GM19025 (cell line): ENCODE data around the gene METTL16.

Source experiments
- ATAC-seq: cut with Tn5 transposase; IDR thresholded peaks from one replicate; pipeline ENCODE4 v1.9.1; 2021; ENCODE audit warnings: mild to moderate bottlenecking, low read depth, moderate library complexity; ENCODE audit not compliant: unreplicated experiment

The METTL16 gene

DNA sequence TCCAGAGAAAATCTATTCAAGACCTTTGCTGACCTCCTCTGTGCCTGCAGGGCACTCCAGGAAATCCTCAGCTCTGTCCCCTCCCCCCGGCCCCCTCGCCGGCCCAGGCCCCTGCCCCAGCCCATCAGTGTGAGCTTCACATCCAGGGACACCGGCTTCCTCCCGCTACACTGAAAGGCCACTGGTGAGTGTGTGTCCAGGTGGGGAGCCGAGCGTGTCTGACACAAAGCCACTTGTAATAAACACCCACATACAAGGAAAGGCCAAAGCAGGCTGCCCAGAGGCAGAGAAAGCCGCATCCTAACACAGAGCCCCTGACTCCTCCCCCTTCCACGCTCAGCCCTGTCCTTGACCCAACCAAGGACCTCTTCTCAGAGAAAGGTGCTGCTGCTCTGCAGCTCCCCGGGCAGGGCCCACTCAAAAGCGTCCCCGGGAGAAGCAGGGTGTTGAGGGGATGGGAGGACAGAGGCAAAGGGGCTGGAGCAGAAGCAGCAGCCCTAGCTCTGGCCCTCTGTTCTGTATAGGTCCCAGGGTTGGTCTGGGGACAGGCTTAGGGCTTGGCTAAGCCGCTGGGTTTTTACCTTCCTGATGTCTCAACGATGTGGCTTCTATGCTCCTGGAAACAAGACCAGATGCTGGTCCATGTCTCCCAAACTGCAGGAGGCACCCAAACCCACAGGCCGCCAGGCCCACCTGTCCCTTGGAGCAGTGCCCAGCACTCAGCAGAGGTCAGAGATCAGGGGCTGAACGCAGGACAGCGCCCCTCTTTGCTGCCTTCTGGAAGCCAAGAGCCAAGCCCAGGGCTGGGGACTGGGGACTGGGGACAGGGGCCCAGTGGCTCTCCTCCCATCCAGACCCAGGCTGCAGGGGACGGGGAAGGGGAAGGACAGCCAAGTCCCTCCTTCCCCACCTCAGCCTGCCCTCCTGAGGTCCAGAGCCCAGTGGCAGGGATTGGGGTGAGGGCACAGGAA lies 126.2 kb downstream of the METTL16 start:
- ATAC-seq, result no peak

GRCh38 chr17:2384439-2385127 lies 127.1 kb downstream of the METTL16 start:
- no peak for ATAC-seq

GRCh38 chr17:2383628-2384167 lies 128.0 kb downstream of the METTL16 start:
- no peak for ATAC-seq

GRCh38 chr17:2380950-2381649 lies 130.6 kb downstream of the METTL16 start:
- no peak for ATAC-seq

DNA sequence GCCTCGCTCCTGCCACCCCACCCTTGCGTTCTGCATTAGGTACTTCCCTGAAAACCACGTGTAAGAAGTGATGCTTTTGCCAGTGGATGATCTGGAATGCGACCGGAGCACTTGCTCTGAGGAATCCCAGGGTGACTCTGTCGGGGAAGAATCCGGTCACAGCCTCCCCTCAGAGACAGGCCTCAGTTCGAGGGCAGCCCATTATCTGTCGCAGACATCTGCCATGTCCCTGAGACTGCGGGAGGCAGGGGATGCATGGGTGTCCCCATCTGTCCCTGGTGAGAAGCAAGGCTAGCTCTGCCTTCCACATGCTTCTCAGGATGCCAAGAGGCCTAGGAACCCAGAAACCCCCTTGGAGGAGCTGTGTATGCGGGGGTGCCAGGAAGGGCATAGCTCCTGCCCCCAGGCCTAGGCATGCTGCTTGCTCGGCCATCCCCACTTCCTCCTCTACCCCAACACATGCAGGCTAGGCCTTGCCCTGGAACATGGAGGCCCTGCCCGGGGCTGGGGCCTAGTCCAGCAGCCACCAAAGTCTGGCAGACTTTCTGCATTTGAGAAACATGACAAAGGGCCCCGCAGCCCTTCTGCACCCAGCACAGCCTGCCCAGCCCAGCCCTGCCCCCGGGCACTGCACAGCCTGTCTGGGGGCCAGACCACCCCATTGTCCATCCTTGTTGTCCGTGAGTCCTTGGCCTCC lies 131.3 kb downstream of the METTL16 start:
- ATAC-seq, result no peak

DNA sequence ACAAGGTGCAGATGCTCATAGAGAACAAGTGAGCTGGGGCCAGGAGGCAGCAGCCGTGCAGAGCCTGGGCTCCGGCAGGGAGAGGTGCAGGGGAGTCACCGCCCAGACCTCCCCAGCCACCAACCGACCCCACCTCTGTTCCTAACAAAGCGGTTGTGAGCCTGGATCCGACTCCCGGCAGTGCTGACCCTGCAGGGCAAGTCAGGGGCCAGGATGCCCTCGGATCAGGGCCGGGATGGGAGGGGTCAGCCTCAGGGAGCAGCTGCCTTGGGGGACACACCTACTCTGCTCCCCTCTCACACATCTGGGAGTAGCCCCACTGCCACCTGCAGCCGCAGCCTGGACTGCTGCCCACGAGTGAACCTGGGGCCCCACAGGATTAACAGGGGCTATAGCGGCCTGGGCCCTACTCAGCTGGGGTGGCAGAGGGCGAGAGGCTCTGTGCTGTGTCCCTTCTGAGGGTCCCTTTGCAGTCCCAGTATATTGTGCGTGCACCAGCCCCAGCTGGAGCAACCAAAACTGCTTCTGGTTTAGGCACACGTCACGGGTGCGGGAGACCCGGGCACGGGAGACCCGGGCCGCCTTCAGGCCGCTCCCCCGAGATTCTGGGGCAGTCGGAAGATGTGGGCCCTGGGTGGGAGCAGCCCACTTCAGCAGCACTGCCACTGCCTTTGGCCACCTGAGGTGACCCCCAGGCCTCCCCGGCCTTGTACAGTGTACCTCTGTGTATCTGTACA lies 132.0 kb downstream of the METTL16 start:
- no peak for ATAC-seq

DNA sequence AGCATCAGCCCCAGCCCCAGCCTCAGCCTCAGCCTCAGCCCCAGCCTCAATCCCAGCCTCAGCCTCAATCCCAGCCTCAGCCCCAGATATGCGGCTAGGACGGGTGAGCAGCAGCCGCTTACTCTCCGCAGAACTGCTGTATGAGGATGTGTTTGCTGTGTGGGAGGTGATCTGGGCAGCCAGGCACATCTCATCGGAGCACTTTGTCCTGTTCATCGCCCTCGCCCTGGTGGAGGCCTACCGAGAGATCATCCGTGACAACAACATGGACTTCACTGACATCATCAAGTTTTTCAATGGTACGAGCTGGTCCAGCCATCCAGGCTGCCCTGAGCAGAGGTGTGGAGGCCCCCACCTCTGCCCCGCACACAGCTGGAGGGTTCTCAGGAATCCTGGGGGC lies 132.8 kb downstream of the METTL16 start:
- no peak for ATAC-seq

DNA sequence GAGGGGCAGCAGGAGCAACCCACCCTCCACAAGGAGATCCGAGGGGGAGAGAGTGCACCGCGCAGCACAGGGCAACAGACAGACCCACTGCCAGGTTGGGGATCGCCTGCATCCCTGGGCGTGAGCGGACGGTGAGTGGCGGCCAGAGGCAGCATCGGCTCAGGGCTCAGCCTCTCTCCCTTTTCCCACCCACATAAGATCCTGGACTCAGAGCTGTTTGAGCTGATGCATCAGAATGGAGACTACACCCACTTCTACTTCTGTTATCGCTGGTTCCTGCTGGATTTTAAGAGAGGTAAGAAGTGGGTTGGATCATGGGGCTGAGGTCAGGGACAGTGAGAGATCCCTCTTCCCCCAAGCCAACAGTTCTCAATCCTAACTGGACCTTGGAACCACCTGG lies 134.0 kb downstream of the METTL16 start:
- ATAC-seq, result no peak

DNA sequence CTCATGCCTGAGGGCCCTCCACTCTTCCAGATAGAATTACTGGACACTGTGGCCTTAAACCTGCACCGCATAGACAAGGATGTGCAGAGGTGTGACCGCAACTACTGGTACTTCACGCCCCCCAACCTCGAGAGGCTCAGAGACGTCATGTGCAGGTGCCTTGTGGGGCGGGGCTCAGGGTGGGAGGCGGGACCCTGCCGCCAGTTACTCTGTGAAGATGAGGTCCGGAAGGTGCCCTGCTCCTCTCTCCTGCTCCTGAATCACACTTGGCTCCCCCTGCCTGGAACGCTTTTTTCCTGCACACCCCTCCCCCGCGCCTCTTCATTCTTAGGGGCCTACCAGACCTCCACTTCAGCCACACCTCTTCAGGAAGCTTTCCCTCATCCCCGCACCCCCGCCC lies 135.6 kb downstream of the METTL16 start:
- no peak for ATAC-seq

- ATAC-seq, result no peak
Observed at GRCh38 chr17:2375406-2375805, 136.3 kb downstream of the METTL16 start.

DNA sequence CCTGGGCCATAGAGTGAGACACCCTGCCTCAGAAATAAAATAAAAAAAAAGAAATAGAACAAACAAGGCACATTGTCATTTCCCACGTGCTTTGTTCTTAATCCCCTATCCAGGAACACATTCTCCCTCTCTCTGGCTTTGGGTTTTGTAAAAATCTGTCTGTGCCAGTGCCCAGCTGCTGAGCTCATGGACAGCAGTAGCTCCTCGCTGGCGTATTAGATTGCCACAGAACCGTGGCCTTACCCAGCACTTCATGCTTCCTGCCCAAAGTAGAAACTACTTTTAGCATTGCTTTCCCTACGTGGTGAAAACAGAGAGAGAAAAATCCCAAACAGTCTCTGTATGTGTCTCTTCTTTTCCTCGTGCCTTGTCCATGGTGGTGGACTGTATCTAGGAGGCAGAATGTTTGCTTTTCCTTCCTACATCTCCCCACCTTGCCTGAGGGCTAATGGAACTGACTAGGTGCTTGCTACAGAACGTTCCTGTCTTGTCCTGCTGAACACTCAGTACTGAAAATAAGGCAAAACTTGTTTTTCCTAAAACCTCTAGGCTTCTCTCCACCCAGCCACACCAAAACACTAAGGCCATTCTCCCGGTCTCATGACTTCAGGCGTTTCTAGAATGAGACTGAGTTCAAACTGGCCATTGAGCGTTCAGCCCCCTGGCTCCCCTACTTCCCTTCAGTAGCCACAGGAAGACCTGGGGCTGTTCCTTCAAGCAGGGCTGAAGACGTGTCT lies 137.0 kb downstream of the METTL16 start:
- no peak for ATAC-seq

DNA sequence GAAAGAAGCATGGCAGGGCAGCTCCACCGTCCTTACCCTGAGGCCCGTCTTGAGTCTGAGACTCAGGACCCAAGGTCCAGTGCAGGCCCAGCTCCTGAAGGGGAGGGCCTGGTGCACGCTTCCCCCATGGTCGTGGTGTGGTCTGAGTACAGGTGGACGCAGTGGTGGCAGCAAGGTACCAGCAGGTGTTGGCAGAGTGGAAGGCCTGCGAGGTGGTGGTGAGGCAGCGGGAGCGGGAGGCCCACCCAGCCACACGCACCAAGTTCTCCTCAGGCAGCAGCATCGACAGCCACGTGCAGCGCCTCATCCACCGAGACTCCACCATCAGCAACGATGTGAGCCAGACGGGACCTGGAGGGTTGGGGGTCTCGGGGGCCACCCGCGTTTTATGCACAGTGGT lies 138.5 kb downstream of the METTL16 start:
- ATAC-seq, result no peak

GRCh38 chr17:2372681-2373080 lies 139.0 kb downstream of the METTL16 start:
- no peak for ATAC-seq

GRCh38 chr17:2372180-2372579 lies 139.5 kb downstream of the METTL16 start:
- ATAC-seq, result no peak

DNA sequence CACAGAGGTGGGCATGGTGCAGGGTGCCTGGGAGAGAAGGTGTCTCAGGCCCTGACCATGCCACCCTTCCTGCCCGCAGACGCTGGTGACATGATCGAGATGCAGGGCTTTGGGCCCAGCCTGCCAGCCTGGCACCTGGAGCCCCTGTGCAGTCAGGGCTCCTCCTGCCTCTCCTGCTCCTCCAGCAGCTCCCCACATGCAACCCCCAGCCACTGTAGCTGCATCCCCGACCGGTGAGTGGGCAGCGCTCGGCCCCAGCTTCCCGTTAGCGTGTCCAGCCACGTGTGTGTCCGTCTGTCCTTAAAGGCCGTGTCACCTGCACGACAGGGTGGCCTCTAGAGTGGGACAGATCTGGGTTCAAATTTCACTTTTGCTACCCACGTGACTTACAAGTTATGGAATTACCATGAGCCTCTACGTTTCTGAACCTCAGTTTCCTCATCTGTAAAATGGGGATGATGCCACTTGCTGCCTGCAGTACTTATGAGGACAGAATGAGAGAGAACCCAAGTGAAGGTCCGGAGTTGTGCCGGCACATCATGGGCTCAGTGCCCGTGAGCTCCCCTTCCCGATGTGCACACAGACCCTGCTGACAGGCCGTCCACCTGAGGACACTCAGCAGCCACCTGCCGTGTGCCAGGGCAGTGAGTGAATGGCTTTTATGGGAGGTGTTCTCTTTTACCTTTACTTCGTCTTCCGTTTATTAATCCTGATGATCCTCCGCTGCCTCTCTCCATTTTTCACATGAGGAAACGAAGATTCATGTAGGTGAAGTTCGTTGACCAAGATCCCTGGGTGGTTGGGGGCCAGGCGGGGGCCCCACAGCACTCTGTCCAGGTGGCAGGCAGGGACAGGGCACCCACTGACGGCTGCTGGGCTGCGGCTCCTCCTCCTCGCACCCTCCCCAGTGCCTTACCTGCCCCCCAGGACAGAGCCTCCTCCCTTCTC lies 140.2 kb downstream of the METTL16 start:
- no peak for ATAC-seq

- no peak for ATAC-seq
Observed at GRCh38 chr17:2370211-2370589, 141.5 kb downstream of the METTL16 start.

DNA sequence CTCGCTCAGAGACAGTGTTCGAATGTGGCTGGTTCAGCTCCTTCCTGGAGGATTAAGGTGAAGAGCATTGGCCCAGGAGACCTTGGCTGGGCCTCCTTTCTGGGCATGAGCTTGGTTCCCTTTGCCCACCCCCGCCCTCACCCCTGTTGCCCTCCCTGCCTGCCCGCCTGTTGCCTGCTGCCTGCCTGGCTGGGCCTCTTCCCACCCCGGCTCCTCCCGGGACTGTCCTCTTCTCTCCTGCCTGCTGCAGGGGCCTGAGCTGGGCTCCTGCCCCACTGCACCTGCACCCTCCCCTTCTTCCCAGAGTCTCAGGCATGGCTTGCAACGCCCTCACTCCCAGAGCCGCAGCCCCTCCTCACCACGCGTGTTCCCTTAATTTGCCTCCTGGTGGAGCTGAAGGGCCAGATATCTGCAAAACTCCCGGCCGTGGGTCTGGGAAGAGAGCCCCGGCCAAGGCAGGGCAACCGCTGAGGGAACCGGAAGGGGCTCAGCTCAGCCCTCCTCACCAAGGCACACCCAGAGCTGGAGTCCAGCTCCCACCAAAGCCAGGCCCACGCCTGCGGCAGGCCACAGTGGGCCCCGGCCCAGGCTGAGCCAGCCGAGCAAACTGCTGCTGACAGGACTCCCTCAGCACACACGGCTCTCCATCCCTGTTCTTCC lies 142.0 kb downstream of the METTL16 start:
- no peak for ATAC-seq
